Parathyroid adenoma (tissue), 2 donors: ENCODE data around the gene RAPGEF6.
"Not testable (repeated sequence)": the region's sequence is repeated elsewhere in the genome, so short reads cannot be mapped to it uniquely, and the experiment has no call there.

ENCODE experiments used
- H2AFZ ChIP-seq: fragments of 300-600 bp; sonication (generic); one replicate; pipeline ENCODE4 v1.7.0; 2017; ENCODE audit warnings: antibody characterized with exemption, mild to moderate bottlenecking
- H3K27ac ChIP-seq: fragments of 300-600 bp; sonication (generic); one replicate; pipeline ENCODE4 v1.7.0; 2017
- H3K27me3 ChIP-seq: fragments of 300-600 bp; sonication (generic); one replicate; pipeline ENCODE4 v1.7.0; 2017; ENCODE audit warnings: low read length; ENCODE audit not compliant: control insufficient read depth, insufficient read depth
- H3K36me3 ChIP-seq: fragments of 300-600 bp; sonication (generic); one replicate; pipeline ENCODE4 v1.7.0; 2017; ENCODE audit warnings: low read length; ENCODE audit not compliant: control insufficient read depth, insufficient read depth
- H3K4me1 ChIP-seq: fragments of 300-600 bp; sonication (generic); one replicate; pipeline ENCODE4 v1.7.0; 2017; ENCODE audit warnings: control low read depth
- H3K4me2 ChIP-seq: fragments of 300-600 bp; sonication (generic); one replicate; pipeline ENCODE4 v1.7.0; 2017; ENCODE audit warnings: low read length
- H3K4me3 ChIP-seq: fragments of 300-600 bp; sonication (generic); one replicate; pipeline ENCODE4 v1.7.0; 2017; ENCODE audit warnings: low read depth, low read length
- H3K79me2 ChIP-seq: fragments of 300-600 bp; sonication (generic); one replicate; pipeline ENCODE4 v1.7.0; 2017; ENCODE audit warnings: control low read depth
- H3K9ac ChIP-seq: fragments of 300-600 bp; sonication (generic); one replicate; pipeline ENCODE4 v1.7.0; 2017; ENCODE audit warnings: mild to moderate bottlenecking
- H3K9me3 ChIP-seq: fragments of 300-600 bp; sonication (generic); one replicate; pipeline ENCODE4 v1.7.0; 2017; ENCODE audit warnings: low read length; ENCODE audit not compliant: control insufficient read depth
- TF ChIP-seq, protein P1 (sequence below): fragments of 300-600 bp; sonication (generic); IDR thresholded peaks from one replicate; pipeline ENCODE4 v1.7.0; 2017; ENCODE audit warnings: antibody characterized with exemption, mild to moderate bottlenecking
- donor health status: primary hyperparathyroidism.

RAPGEF6 gene

DNA sequence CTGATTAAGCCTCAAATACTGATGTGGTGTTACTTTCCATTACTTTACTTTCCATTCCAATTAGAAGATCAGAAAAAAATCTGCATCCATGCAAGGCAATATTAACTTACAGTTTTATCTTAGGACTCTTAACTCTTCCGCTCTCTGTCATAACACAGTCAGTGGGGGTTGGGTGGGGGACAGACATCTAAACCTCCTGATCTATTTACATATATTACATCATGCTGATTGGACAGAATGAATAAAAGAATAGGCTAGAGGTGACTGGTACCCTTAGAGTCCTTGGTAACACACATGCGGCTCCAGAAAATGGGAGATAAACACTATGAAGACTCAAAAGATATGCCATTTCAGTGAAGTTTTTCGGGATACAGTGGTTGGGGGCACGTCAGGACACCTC is 27.6 kb downstream of the RAPGEF6 start:
- no peak overlapping the region for H3K27ac ChIP-seq
- no peak overlapping the region for H3K4me3 ChIP-seq
- TF ChIP-seq, protein P1, sequence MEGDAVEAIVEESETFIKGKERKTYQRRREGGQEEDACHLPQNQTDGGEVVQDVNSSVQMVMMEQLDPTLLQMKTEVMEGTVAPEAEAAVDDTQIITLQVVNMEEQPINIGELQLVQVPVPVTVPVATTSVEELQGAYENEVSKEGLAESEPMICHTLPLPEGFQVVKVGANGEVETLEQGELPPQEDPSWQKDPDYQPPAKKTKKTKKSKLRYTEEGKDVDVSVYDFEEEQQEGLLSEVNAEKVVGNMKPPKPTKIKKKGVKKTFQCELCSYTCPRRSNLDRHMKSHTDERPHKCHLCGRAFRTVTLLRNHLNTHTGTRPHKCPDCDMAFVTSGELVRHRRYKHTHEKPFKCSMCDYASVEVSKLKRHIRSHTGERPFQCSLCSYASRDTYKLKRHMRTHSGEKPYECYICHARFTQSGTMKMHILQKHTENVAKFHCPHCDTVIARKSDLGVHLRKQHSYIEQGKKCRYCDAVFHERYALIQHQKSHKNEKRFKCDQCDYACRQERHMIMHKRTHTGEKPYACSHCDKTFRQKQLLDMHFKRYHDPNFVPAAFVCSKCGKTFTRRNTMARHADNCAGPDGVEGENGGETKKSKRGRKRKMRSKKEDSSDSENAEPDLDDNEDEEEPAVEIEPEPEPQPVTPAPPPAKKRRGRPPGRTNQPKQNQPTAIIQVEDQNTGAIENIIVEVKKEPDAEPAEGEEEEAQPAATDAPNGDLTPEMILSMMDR = no peak

DNA sequence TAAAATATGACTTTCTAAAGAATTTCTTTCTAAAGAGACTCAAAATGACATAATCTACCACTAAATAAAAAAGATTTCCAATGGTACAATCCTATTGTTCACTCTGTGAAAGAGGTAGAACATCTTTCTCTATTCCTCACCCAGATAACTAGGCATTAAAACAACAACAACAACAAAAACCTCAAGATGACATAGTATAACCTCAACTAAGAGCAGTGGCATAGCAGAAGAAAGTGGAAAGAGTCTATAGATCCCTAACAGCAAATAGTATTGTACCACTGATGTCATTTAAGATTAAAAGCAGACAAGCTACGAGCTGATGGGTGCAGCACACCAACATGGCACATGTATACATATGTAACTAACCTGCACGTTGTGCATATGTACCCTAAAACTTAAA is 29.9 kb downstream of the RAPGEF6 start:
- H3K9me3 ChIP-seq = no peaks in the 10 kb centered on the region
- no peaks in the 10 kb centered on the region for H3K36me3 ChIP-seq
- no peak overlapping the region for H2AFZ ChIP-seq
- H3K4me3 ChIP-seq = no peak overlapping the region
- TF ChIP-seq, protein P1 = no peak
- peaks cover 5% of the 10 kb centered on the region for H3K4me1 ChIP-seq
- no peaks in the 10 kb centered on the region for H3K27me3 ChIP-seq
- no peak overlapping the region for H3K27ac ChIP-seq
- peaks cover 11% of the 10 kb centered on the region for H3K79me2 ChIP-seq
- H3K9ac ChIP-seq = no peak overlapping the region
- H3K4me2 ChIP-seq = no peak overlapping the region

More for the DNA sequence above, 27.6 kb downstream of the RAPGEF6 start:
- H3K9ac ChIP-seq = no peak overlapping the region
- no peaks in the 10 kb centered on the region for H3K36me3 ChIP-seq
- no peaks in the 10 kb centered on the region for H3K9me3 ChIP-seq
- H3K79me2 ChIP-seq = peaks cover 13% of the 10 kb centered on the region
- peaks cover 5% of the 10 kb centered on the region for H3K4me1 ChIP-seq
- no peaks in the 10 kb centered on the region for H3K27me3 ChIP-seq
- no peak overlapping the region for H3K4me2 ChIP-seq
- H2AFZ ChIP-seq = no peak overlapping the region

DNA sequence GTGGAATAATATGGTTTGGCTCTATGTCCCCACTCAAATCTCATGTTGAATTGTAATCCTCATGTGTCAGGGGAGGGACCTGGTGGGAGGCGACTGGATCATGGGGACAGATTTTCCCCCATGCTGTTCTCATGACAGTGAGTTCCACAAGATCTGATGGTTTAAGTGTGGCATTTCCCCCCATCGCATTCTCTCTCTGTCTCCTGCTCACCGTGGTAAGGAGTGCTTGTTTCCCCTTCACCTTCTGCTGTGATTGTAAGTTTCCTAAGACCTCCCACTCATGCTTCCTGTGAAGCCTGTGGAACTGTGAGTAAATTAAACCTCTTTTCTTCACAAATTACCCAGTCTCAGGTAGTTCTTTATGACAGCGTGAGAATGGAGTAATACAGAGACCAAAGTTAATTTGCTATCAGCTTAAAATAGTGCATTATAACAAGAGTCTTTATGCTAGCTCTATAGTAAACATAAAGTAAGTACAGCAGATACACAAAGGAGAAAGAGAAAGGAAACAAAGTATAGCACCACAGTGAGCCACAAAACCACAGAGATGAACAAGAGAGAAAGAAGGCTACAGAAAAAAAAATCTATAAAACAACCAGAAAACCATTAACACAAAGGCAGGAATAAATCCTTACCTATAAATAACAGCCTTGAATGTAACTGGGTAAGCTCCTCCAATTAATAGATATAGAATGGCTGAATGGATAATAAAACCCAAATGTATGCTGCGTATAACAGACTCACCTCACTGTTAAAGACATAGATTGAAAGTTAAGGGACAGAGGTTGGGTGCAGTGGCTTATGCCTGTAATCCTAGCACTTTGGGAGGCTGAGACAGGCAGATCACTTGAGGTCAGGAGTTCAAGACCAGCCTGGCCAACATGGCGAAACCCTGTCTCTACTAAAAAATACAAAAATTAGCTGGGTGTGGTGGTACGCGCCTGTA is 39.7 kb downstream of the RAPGEF6 start:
- Histone ChIP-seq H3K4me2 (no peak overlapping the region), H3K79me2 (peaks cover 8% of the 10 kb centered on the region), H3K27me3 (no peaks in the 10 kb centered on the region), H3K9ac (no peak overlapping the region), H2AFZ (no peak overlapping the region), H3K27ac (no peak overlapping the region), H3K36me3 (no peaks in the 10 kb centered on the region), H3K4me3 (no peak overlapping the region), H3K4me1 (no peaks in the 10 kb centered on the region), H3K9me3 (no peaks in the 10 kb centered on the region)
- TF ChIP-seq, protein P1 = no peak

DNA sequence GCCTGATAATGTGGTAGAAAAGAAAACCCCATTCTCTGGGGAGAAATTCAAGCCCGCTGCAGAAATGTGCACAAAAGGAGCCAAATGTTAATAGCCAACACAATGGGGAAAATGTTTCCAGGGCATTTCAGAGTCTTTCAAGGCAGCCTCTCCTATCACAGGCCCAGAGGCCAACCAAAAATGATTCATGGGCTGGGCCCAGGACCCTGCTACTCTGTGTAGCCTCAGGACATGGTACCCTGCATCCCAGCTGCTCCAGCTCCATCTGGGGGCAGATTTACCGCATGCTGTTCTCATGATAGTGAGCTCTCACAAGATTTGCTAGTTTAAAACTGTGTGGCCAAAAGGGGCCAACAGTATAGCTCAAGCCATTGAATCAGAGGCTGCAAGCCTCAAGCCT is 41.1 kb downstream of the RAPGEF6 start:
- TF ChIP-seq, protein P1 = no peak
- Histone ChIP-seq H3K27me3 (no peaks in the 10 kb centered on the region), H3K9ac (no peak overlapping the region), H3K9me3 (no peaks in the 10 kb centered on the region), H2AFZ (no peak overlapping the region), H3K4me2 (no peak overlapping the region), H3K4me3 (no peak overlapping the region), H3K36me3 (no peaks in the 10 kb centered on the region), H3K4me1 (no peaks in the 10 kb centered on the region), H3K27ac (no peak overlapping the region), H3K79me2 (peaks cover 8% of the 10 kb centered on the region)

DNA sequence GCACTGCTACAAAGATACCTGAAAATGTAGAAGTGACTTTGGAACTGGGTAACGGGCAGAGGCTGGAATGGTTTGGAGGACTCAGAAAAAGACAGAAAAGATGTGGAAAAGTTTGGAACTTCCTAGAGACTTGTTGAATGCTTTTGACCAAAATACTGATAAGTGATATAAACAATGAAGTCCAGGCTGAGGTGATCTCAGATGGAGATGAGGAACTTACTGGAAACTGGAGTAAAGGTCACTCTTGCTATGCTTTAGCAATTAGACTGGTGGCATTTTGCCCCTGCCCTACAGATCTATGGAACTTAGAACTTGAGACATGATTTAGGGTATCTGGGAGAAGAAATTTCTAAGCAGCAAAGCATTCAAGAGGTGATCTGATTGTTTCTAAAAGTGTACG is 41.6 kb downstream of the RAPGEF6 start:
- H3K9ac ChIP-seq, H3K36me3 ChIP-seq, H3K4me1 ChIP-seq, H3K4me3 ChIP-seq, H3K4me2 ChIP-seq, H3K27ac ChIP-seq, H2AFZ ChIP-seq, H3K9me3 ChIP-seq, H3K79me2 ChIP-seq, H3K27me3 ChIP-seq: not testable (repeated sequence)
